Astrocyte (in vitro differentiated cells and primary cell): ENCODE measurements around the gene BBX. TPM values are rescaled to one million over a fixed set of nuclear protein-coding genes. Genes with fewer than 3 reads are reported as not detected.

Experiments
- DNase-seq: peaks from one replicate; pipeline ENCODE4 v3.0.0-alpha.2; 2010; ENCODE audit warnings: low read depth
- FAIRE-seq: peaks from 2 replicates; lab custom pipeline; 2011; peaks lifted over from hg19 to GRCh38; lab: Jason Lieb, UNC
- H2AFZ ChIP-seq: 2 replicates; pipeline ENCODE4 v1.6.0; 2012; ENCODE audit warnings: low read depth, low read length, inconsistent platforms
- H3K27ac ChIP-seq: 2 replicates; pipeline ENCODE4 v1.5.1; 2011; ENCODE audit warnings: low read depth, low read length, inconsistent platforms
- H3K27me3 ChIP-seq: 2 replicates; pipeline ENCODE4 v1.6.0; 2011; ENCODE audit warnings: low read length, inconsistent platforms; ENCODE audit not compliant: insufficient read depth
- H3K36me3 ChIP-seq: 2 replicates; pipeline ENCODE4 v1.5.1; 2011; ENCODE audit warnings: low read length, inconsistent platforms; ENCODE audit not compliant: insufficient read depth
- H3K4me1 ChIP-seq: 2 replicates; pipeline ENCODE4 v1.5.1; 2011; ENCODE audit warnings: low read length, inconsistent platforms; ENCODE audit not compliant: insufficient read depth
- H3K4me2 ChIP-seq: 2 replicates; pipeline ENCODE4 v1.6.0; 2012; ENCODE audit warnings: low read length, inconsistent platforms
- H3K4me3 ChIP-seq: 2 replicates; pipeline ENCODE4 v1.5.1; 2011; ENCODE audit warnings: low read depth, mild to moderate bottlenecking, low read length, inconsistent platforms; ENCODE audit not compliant: insufficient read depth
- H3K79me2 ChIP-seq: 2 replicates; pipeline ENCODE4 v1.6.0; 2012; ENCODE audit warnings: mild to moderate bottlenecking, low read length, inconsistent platforms; ENCODE audit not compliant: insufficient read depth
- H3K9ac ChIP-seq: 2 replicates; pipeline ENCODE4 v1.6.0; 2012; ENCODE audit warnings: mild to moderate bottlenecking, low read length, inconsistent platforms
- H3K9me3 ChIP-seq: 2 replicates; pipeline ENCODE4 v1.5.1; 2012; ENCODE audit warnings: low read depth, mild to moderate bottlenecking, low read length, inconsistent platforms; ENCODE audit not compliant: insufficient read depth
- H4K20me1 ChIP-seq: 2 replicates; pipeline ENCODE4 v1.6.0; 2012; ENCODE audit warnings: low read length, inconsistent platforms; ENCODE audit not compliant: insufficient read depth
- H3K27ac Mint-ChIP-seq: one replicate; pipeline ENCODE4 v1.8.0; 2021; ENCODE audit warnings: mild to moderate bottlenecking, mixed read lengths; ENCODE audit not compliant: unreplicated experiment
- H3K27me3 Mint-ChIP-seq: one replicate; pipeline ENCODE4 v1.8.0; 2021; ENCODE audit warnings: low read depth, mixed read lengths; ENCODE audit not compliant: unreplicated experiment
- H3K36me3 Mint-ChIP-seq: one replicate; pipeline ENCODE4 v1.8.0; 2021; ENCODE audit warnings: low read depth, mixed read lengths; ENCODE audit not compliant: unreplicated experiment
- H3K4me1 Mint-ChIP-seq: one replicate; pipeline ENCODE4 v1.8.0; 2021; ENCODE audit warnings: low read depth, mixed read lengths; ENCODE audit not compliant: unreplicated experiment
- H3K4me3 Mint-ChIP-seq: one replicate; pipeline ENCODE4 v1.8.0; 2021; ENCODE audit warnings: mild to moderate bottlenecking, moderate library complexity, mixed read lengths; ENCODE audit not compliant: unreplicated experiment
- H3K9me3 Mint-ChIP-seq: one replicate; pipeline ENCODE4 v1.8.0; 2021; ENCODE audit warnings: mild to moderate bottlenecking, mixed read lengths; ENCODE audit not compliant: unreplicated experiment
- CTCF ChIP-seq: IDR thresholded peaks from 2 replicates; pipeline ENCODE4 v1.5.1; 2011; ENCODE audit warnings: low read depth, mild to moderate bottlenecking, inconsistent platforms, low read length, moderate library complexity; ENCODE audit not compliant: insufficient read depth
- EZH2 ChIP-seq: IDR thresholded peaks from 2 replicates; pipeline ENCODE4 v1.6.1; 2012; ENCODE audit warnings: mild to moderate bottlenecking, low read length, inconsistent platforms; ENCODE audit not compliant: insufficient read depth
- total RNA-seq: library from RNA; stranded (reverse); gene quantifications from 2 replicates; pipeline ENCODE4 v1.2.1, GENCODE V29; 2021

Gene BBX
- total RNA-seq, 1 donor from 2014 or later, result 91.6 TPM

- Histone ChIP-seq H3K4me1 (no peaks in the 10 kb centered on the region), H4K20me1 (peaks cover 4% of the 10 kb centered on the region), H3K27me3 (no peaks in the 10 kb centered on the region), H3K4me2 (no peak overlapping the region), H3K4me3 (no peak overlapping the region), H2AFZ (no peak overlapping the region), H3K9ac (no peak overlapping the region), H3K79me2 (no peaks in the 10 kb centered on the region), H3K27ac (no peak overlapping the region), H3K36me3 (peaks cover 2% of the 10 kb centered on the region), H3K9me3 (no peaks in the 10 kb centered on the region)
- DNase-seq (no peak), FAIRE-seq (no peak)
- peaks cover 2% of the 10 kb centered on the region for H3K4me1 Mint-ChIP-seq
- no peak overlapping the region for H3K4me3 Mint-ChIP-seq
- no peaks in the 10 kb centered on the region for H3K27me3 Mint-ChIP-seq
- no peaks in the 10 kb centered on the region for H3K9me3 Mint-ChIP-seq
- H3K27ac Mint-ChIP-seq, result no peak overlapping the region
- TF ChIP-seq CTCF (no peak), EZH2 (no peak)
- H3K36me3 Mint-ChIP-seq, result peaks cover 5% of the 10 kb centered on the region
Measured at GRCh38 chr3:107651782-107652181, 129.0 kb downstream of the BBX start.

- H3K27me3 ChIP-seq, result no peaks in the 10 kb centered on the region
- H3K4me2 ChIP-seq, result no peak overlapping the region
- Mint-ChIP-seq H3K27me3 (no peaks in the 10 kb centered on the region), H3K9me3 (no peaks in the 10 kb centered on the region), H3K27ac (no peak overlapping the region), H3K4me3 (no peak overlapping the region), H3K36me3 (peaks cover 2% of the 10 kb centered on the region), H3K4me1 (peaks cover 2% of the 10 kb centered on the region)
- no peak overlapping the region for H3K27ac ChIP-seq
- H3K9me3 ChIP-seq, result no peaks in the 10 kb centered on the region
- TF ChIP-seq EZH2, result no peak
- no peak for TF ChIP-seq CTCF
- H3K79me2 ChIP-seq, result no peaks in the 10 kb centered on the region
- H3K4me3 ChIP-seq, result no peak overlapping the region
- FAIRE-seq (no peak), DNase-seq (no peak)
- peaks cover 8% of the 10 kb centered on the region for H4K20me1 ChIP-seq
- no peak overlapping the region for H3K9ac ChIP-seq
- no peak overlapping the region for H2AFZ ChIP-seq
- H3K4me1 ChIP-seq, result no peaks in the 10 kb centered on the region
- peaks cover 2% of the 10 kb centered on the region for H3K36me3 ChIP-seq
Measured at GRCh38 chr3:107654218-107654617, 131.5 kb downstream of the BBX start.

GRCh38 chr3:107657971-107658370, 135.2 kb downstream of the BBX start:
- no peak for DNase-seq
- no peak overlapping the region for H3K4me2 ChIP-seq

More at GRCh38 chr3:107657971-107658370, 135.2 kb downstream of the BBX start:
- Histone ChIP-seq H3K27me3 (no peaks in the 10 kb centered on the region), H3K27ac (no peak overlapping the region), H3K79me2 (no peaks in the 10 kb centered on the region), H3K4me1 (peaks cover 10% of the 10 kb centered on the region), H3K9me3 (no peaks in the 10 kb centered on the region), H3K9ac (no peak overlapping the region), H4K20me1 (peaks cover 6% of the 10 kb centered on the region), H3K36me3 (peaks cover 2% of the 10 kb centered on the region), H2AFZ (no peak overlapping the region), H3K4me3 (no peak overlapping the region)
- FAIRE-seq, result no peak
- TF ChIP-seq EZH2 (no peak), CTCF (no peak)
- Mint-ChIP-seq H3K27me3 (no peaks in the 10 kb centered on the region), H3K27ac (no peak overlapping the region), H3K9me3 (no peaks in the 10 kb centered on the region), H3K36me3 (peaks cover 2% of the 10 kb centered on the region), H3K4me3 (no peak overlapping the region), H3K4me1 (peaks cover 16% of the 10 kb centered on the region)
